Muscle layer of colon (tissue), 2 donors: ENCODE results near the gene PDLIM7.

Experiments used
- H3K27ac ChIP-seq: one replicate; pipeline ENCODE4 v1.7.0; 2013; ENCODE audit warnings: low read depth, mild to moderate bottlenecking, low read length, moderate library complexity
- H3K27me3 ChIP-seq, 2 donors: one replicate each; pipeline ENCODE4 v1.7.0; 2013; ENCODE audit warnings: low read length in 2 of 2, mild to moderate bottlenecking in 2 of 2; ENCODE audit not compliant: insufficient read depth in 2 of 2, control insufficient read depth in 1 of 2
- H3K36me3 ChIP-seq: one replicate; pipeline ENCODE4 v1.7.0; 2013; ENCODE audit warnings: mild to moderate bottlenecking, low read length; ENCODE audit not compliant: insufficient read depth
- H3K4me1 ChIP-seq: one replicate; pipeline ENCODE4 v1.7.0; 2013; ENCODE audit warnings: mild to moderate bottlenecking, low read length; ENCODE audit not compliant: insufficient read depth
- H3K4me3 ChIP-seq, 2 donors: one replicate each; pipeline ENCODE4 v1.7.0; 2013; ENCODE audit warnings: low read length in 2 of 2, low read depth in 1 of 2, mild to moderate bottlenecking in 1 of 2, moderate library complexity in 1 of 2
- H3K9ac ChIP-seq: one replicate; pipeline ENCODE4 v1.7.0; 2013; ENCODE audit warnings: low read length
- H3K9me3 ChIP-seq: one replicate; pipeline ENCODE4 v1.7.0; 2013; ENCODE audit warnings: mild to moderate bottlenecking, low read length
- donor health status: abdominal sarcoma.
- donor health status: Adenocarcinoma of cecum.

The PDLIM7 gene

GRCh38 chr5:177456976-177457851, 40.2 kb downstream of the PDLIM7 start:
- Histone ChIP-seq H3K4me1 (peaks cover 18% of the 10 kb centered on the region), H3K9me3 (no peaks in the 10 kb centered on the region), H3K9ac (no peak overlapping the region), H3K4me3 (no peak overlapping the region), H3K27ac (no peak overlapping the region), H3K36me3 (peaks cover 24% of the 10 kb centered on the region), H3K27me3 (peaks cover 10 to 13% of the 10 kb centered on the region in 2 donors)

- peaks cover 13 to 17% of the 10 kb centered on the region in 2 donors for H3K27me3 ChIP-seq
Observed at GRCh38 chr5:177456591-177456964, 40.8 kb downstream of the PDLIM7 start.

GRCh38 chr5:177455661-177456590, 41.5 kb downstream of the PDLIM7 start:
- H3K9ac ChIP-seq, result no peak overlapping the region
- peaks cover 24% of the 10 kb centered on the region for H3K36me3 ChIP-seq
- H3K27me3 ChIP-seq, result peaks cover 13 to 20% of the 10 kb centered on the region in 2 donors
- no peaks in the 10 kb centered on the region for H3K9me3 ChIP-seq
- H3K4me1 ChIP-seq, result peaks cover 18% of the 10 kb centered on the region
- peak overlapping the region; percentile 66 to 71 for H3K4me3 ChIP-seq
- H3K27ac ChIP-seq, result peak overlapping the region; percentile 68

More at GRCh38 chr5:177456591-177456964, 40.8 kb downstream of the PDLIM7 start:
- Histone ChIP-seq H3K9ac (no peak overlapping the region), H3K4me1 (peaks cover 18% of the 10 kb centered on the region), H3K4me3 (no peak overlapping the region), H3K36me3 (peaks cover 24% of the 10 kb centered on the region), H3K9me3 (no peaks in the 10 kb centered on the region), H3K27ac (peak overlapping the region; percentile 72)

GRCh38 chr5:177455036-177455660, 42.3 kb downstream of the PDLIM7 start:
- Histone ChIP-seq H3K9ac (no peak overlapping the region), H3K4me3 (peak overlapping the region; percentile 66 to 71), H3K9me3 (no peaks in the 10 kb centered on the region), H3K4me1 (peaks cover 18% of the 10 kb centered on the region), H3K27me3 (peaks cover 20 to 28% of the 10 kb centered on the region in 2 donors), H3K27ac (peak overlapping the region; percentile 68), H3K36me3 (peaks cover 21% of the 10 kb centered on the region)

GRCh38 chr5:177454397-177455035, 42.9 kb downstream of the PDLIM7 start:
- Histone ChIP-seq H3K4me1 (peaks cover 18% of the 10 kb centered on the region), H3K9ac (no peak overlapping the region), H3K27me3 (peaks cover 27 to 34% of the 10 kb centered on the region in 2 donors), H3K4me3 (peak overlapping the region; percentile 66 to 71), H3K9me3 (no peaks in the 10 kb centered on the region), H3K36me3 (peaks cover 16% of the 10 kb centered on the region), H3K27ac (peak overlapping the region; percentile 23)

GRCh38 chr5:177453852-177454396, 43.5 kb downstream of the PDLIM7 start:
- Histone ChIP-seq H3K4me3 (peak overlapping the region in 1 of 2 donors; percentile 49), H3K9ac (no peak overlapping the region), H3K36me3 (peaks cover 16% of the 10 kb centered on the region), H3K9me3 (no peaks in the 10 kb centered on the region), H3K4me1 (peaks cover 18% of the 10 kb centered on the region), H3K27ac (no peak overlapping the region), H3K27me3 (peaks cover 32 to 40% of the 10 kb centered on the region in 2 donors)

GRCh38 chr5:177452688-177453638, 44.4 kb downstream of the PDLIM7 start:
- H3K4me1 ChIP-seq, result peaks cover 20% of the 10 kb centered on the region
- no peaks in the 10 kb centered on the region for H3K9me3 ChIP-seq
- H3K27me3 ChIP-seq, result peaks cover 42 to 49% of the 10 kb centered on the region in 2 donors
- H3K4me3 ChIP-seq, result no peak overlapping the region
- H3K36me3 ChIP-seq, result peaks cover 6% of the 10 kb centered on the region
- no peak overlapping the region for H3K9ac ChIP-seq
- no peak overlapping the region for H3K27ac ChIP-seq

- H3K27ac ChIP-seq, result no peak overlapping the region
- H3K27me3 ChIP-seq, result peaks cover 47 to 58% of the 10 kb centered on the region in 2 donors
- H3K36me3 ChIP-seq, result no peaks in the 10 kb centered on the region
- no peaks in the 10 kb centered on the region for H3K9me3 ChIP-seq
- no peak overlapping the region for H3K4me3 ChIP-seq
- H3K9ac ChIP-seq, result no peak overlapping the region
- peaks cover 20% of the 10 kb centered on the region for H3K4me1 ChIP-seq
Observed at GRCh38 chr5:177450667-177451424, 46.6 kb downstream of the PDLIM7 start.

GRCh38 chr5:177449140-177450061, 48.0 kb downstream of the PDLIM7 start:
- H3K4me3 ChIP-seq, result no peak overlapping the region
- H3K9ac ChIP-seq, result no peak overlapping the region
- peaks cover 47 to 66% of the 10 kb centered on the region in 2 donors for H3K27me3 ChIP-seq
- no peaks in the 10 kb centered on the region for H3K9me3 ChIP-seq
- H3K36me3 ChIP-seq, result no peaks in the 10 kb centered on the region
- no peak overlapping the region for H3K27ac ChIP-seq
- peaks cover 22% of the 10 kb centered on the region for H3K4me1 ChIP-seq
